ENCODE results near the gene PRPSAP1.

Gene PRPSAP1

GRCh38 chr17:76278952-76279741 is 74.6 kb downstream of the PRPSAP1 start (continued):
- TF ChIP-seq ZNF280D (tag by site-specific recombination; IDR thresholded peaks at IDR 0.05): no peak
- no peak for TF ChIP-seq ZNF280C (tag by site-specific recombination; IDR thresholded peaks at IDR 0.05)
- no peak for TF ChIP-seq ZNF148 (tag by site-specific recombination; IDR thresholded peaks at IDR 0.05; ENCODE audit: borderline replicate concordance)
- no peak for TF ChIP-seq TRIM28 (IDR thresholded peaks at IDR 0.05; ENCODE audit: borderline replicate concordance, low read length)
- TF ChIP-seq ZNF121 (tag by site-specific recombination; IDR thresholded peaks at IDR 0.05): peak; percentile 89
- TF ChIP-seq ZNF530 (tag by site-specific recombination; IDR thresholded peaks at IDR 0.05; ENCODE audit: low read depth): no peak
- TF ChIP-seq ZNF521 (tag by site-specific recombination; IDR thresholded peaks at IDR 0.05): no peak
- no peak; the same call in 1 of the 2 replicates for TF ChIP-seq ZNF660 (tag by site-specific recombination; IDR thresholded peaks at IDR 0.05)
- no peak for TF ChIP-seq ZNF704 (tag by site-specific recombination; IDR thresholded peaks at IDR 0.05)
- no peak for TF ChIP-seq ZNF350 (tag by site-specific recombination; IDR thresholded peaks at IDR 0.05)
- no peak for TF ChIP-seq ZNF529 (tag by site-specific recombination; IDR thresholded peaks at IDR 0.05; ENCODE audit: insufficient replicate concordance)
- no peak for TF ChIP-seq MZF1 (tag by site-specific recombination; IDR thresholded peaks at IDR 0.05; ENCODE audit: borderline replicate concordance)
- TF ChIP-seq ZNF174 (tag by site-specific recombination; IDR thresholded peaks at IDR 0.05): no peak
- TF ChIP-seq OVOL3 (tag by site-specific recombination; IDR thresholded peaks at IDR 0.05): no peak
- TF ChIP-seq ZBTB11 (tag by site-specific recombination; conservative IDR thresholded peaks at IDR 0.05; ENCODE audit: low read depth): no peak
- TF ChIP-seq YY2 (tag by site-specific recombination; IDR thresholded peaks at IDR 0.05): no peak
- TF ChIP-seq ZNF16 (tag by site-specific recombination; IDR thresholded peaks at IDR 0.05; ENCODE audit: low read depth): no peak
- TF ChIP-seq ZNF341 (tag by site-specific recombination; IDR thresholded peaks at IDR 0.05; ENCODE audit: low read depth): no peak
- TF ChIP-seq ZNF747 (tag by site-specific recombination; IDR thresholded peaks at IDR 0.05): no peak
- no peak for TF ChIP-seq ZNF416 (tag by site-specific recombination; IDR thresholded peaks at IDR 0.05)
- TF ChIP-seq ZBTB6 (tag by site-specific recombination; IDR thresholded peaks at IDR 0.05): no peak
- TF ChIP-seq HOXD13 (CRISPR knock-in tag; IDR thresholded peaks at IDR 0.05; ENCODE audit: borderline replicate concordance): no peak
- no peak for TF ChIP-seq OSR2 (tag by site-specific recombination; IDR thresholded peaks at IDR 0.05)
- TF ChIP-seq ZSCAN4 (tag by site-specific recombination; IDR thresholded peaks at IDR 0.05): no peak

Measured in HEK293 (cell line).